HepG2 (cell line): ENCODE data around the gene MYCBPAP. TPM values are rescaled to one million over a fixed set of nuclear protein-coding genes. Genes with fewer than 3 reads are reported as not detected.

Source experiments
- GABPB1 ChIP-seq: IDR thresholded peaks from 2 replicates; pipeline ENCODE4 v1.6.1; 2016; ENCODE audit warnings: mild to moderate bottlenecking, missing genetic modification reagents, moderate library complexity, missing compliant biosample characterization
- GPN1 ChIP-seq: sonication (generic); formaldehyde crosslinking; IDR thresholded peaks from 2 replicates; pipeline ENCODE4 v1.5.1; 2020; ENCODE audit warnings: missing genetic modification reagents, borderline replicate concordance
- IRF2 ChIP-seq: IDR thresholded peaks from 2 replicates; pipeline ENCODE4 v1.6.1; 2018; ENCODE audit warnings: missing genetic modification reagents, missing compliant biosample characterization
- JUND ChIP-seq: sonication (generic); formaldehyde crosslinking; IDR thresholded peaks from 2 replicates; pipeline ENCODE4 v1.8.0; 2022; ENCODE audit warnings: mild to moderate bottlenecking, missing genetic modification reagents
- MATR3 ChIP-seq: sonication (generic); formaldehyde crosslinking; IDR thresholded peaks from 2 replicates; pipeline ENCODE4 v1.4.0; 2020; ENCODE audit warnings: missing genetic modification reagents
- NAIF1 ChIP-seq: sonication (generic); formaldehyde crosslinking; IDR thresholded peaks from 2 replicates; pipeline ENCODE4 v1.5.0; 2020; ENCODE audit warnings: mild to moderate bottlenecking, missing genetic modification reagents, borderline replicate concordance
- NFIB ChIP-seq: sonication (generic); formaldehyde crosslinking; IDR thresholded peaks from 2 replicates; pipeline ENCODE4 v1.9.0; 2021; ENCODE audit warnings: missing genetic modification reagents, mild to moderate bottlenecking, borderline replicate concordance
- PHF8 ChIP-seq: sonication (generic); formaldehyde crosslinking; IDR thresholded peaks from 2 replicates; pipeline ENCODE4 v1.5.0; 2020; ENCODE audit warnings: missing genetic modification reagents
- SMAD9 ChIP-seq: sonication (generic); formaldehyde crosslinking; IDR thresholded peaks from 2 replicates; pipeline ENCODE4 v1.5.1; 2020; ENCODE audit warnings: mild to moderate bottlenecking, missing genetic modification reagents
- SP2 ChIP-seq: sonication (generic); formaldehyde crosslinking; IDR thresholded peaks from 2 replicates; pipeline ENCODE4 v1.5.1; 2020; ENCODE audit warnings: mild to moderate bottlenecking, missing genetic modification reagents
- THYN1 ChIP-seq: sonication (generic); formaldehyde crosslinking; IDR thresholded peaks from 2 replicates; pipeline ENCODE4 v1.8.1; 2023; ENCODE audit warnings: low read depth, mild to moderate bottlenecking, moderate library complexity, missing genetic modification reagents, borderline replicate concordance
- ZFAT ChIP-seq: sonication (generic); formaldehyde crosslinking; conservative IDR thresholded peaks from 2 replicates; pipeline ENCODE4 v1.8.1; 2023; ENCODE audit warnings: missing genetic modification reagents, inconsistent platforms
- ZNF224 ChIP-seq: sonication (generic); formaldehyde crosslinking; IDR thresholded peaks from 2 replicates; pipeline ENCODE4 v1.5.0; 2020; ENCODE audit warnings: mild to moderate bottlenecking, missing genetic modification reagents
- ZNF333 ChIP-seq: sonication (generic); formaldehyde crosslinking; IDR thresholded peaks from 2 replicates; pipeline ENCODE4 v1.4.0; 2020; ENCODE audit warnings: mild to moderate bottlenecking, missing genetic modification reagents, borderline replicate concordance
- ZNF33A ChIP-seq: sonication (generic); formaldehyde crosslinking; IDR thresholded peaks from 2 replicates; pipeline ENCODE4 v1.5.1; 2020; ENCODE audit warnings: missing genetic modification reagents, mild to moderate bottlenecking, moderate library complexity, borderline replicate concordance
- ZNF367 ChIP-seq: sonication (generic); formaldehyde crosslinking; IDR thresholded peaks from 2 replicates; pipeline ENCODE4 v1.4.0; 2020; ENCODE audit warnings: missing genetic modification reagents, borderline replicate concordance
- ZNF441 ChIP-seq: sonication (generic); formaldehyde crosslinking; IDR thresholded peaks from 2 replicates; pipeline ENCODE4 v1.7.0; 2021; ENCODE audit warnings: missing genetic modification reagents, borderline replicate concordance
- ZNF572 ChIP-seq: sonication (generic); formaldehyde crosslinking; IDR thresholded peaks from 2 replicates; pipeline ENCODE4 v1.5.1; 2020; ENCODE audit warnings: mild to moderate bottlenecking, missing genetic modification reagents
- ZNF672 ChIP-seq: sonication (generic); formaldehyde crosslinking; IDR thresholded peaks from 2 replicates; pipeline ENCODE4 v1.8.1; 2022; ENCODE audit warnings: missing genetic modification reagents
- ZNF891 ChIP-seq: sonication (generic); formaldehyde crosslinking; IDR thresholded peaks from 2 replicates; pipeline ENCODE4 v1.5.0; 2020; ENCODE audit warnings: mild to moderate bottlenecking, missing genetic modification reagents
- ZSCAN31 ChIP-seq: sonication (generic); formaldehyde crosslinking; IDR thresholded peaks from 2 replicates; pipeline ENCODE4 v1.5.0; 2020; ENCODE audit warnings: low read depth, mild to moderate bottlenecking, missing genetic modification reagents
- polyA plus RNA-seq, 8 experiments: library from polyadenylated mRNA; depleted of rRNA in 3 of 8; stranded (reverse) in 7 of 8; unstranded in 1 of 8; fragments of >200 nt; fragmentation: Illumina TruSeq in 4 of 8; extraction: Trizol in 4 of 8; gene quantifications; 2 replicates each; pipeline versions ENCODE4 v1.2.1 to v1.2.3, GENCODE V29; 2011 to 2016; ENCODE audit warnings: low read depth in 4 of 8, missing spikeins in 1 of 8, mixed read lengths in 1 of 8; ENCODE audit not compliant: insufficient read depth in 1 of 8
- total RNA-seq, 5 experiments: library from RNA; depleted of rRNA; stranded (reverse); fragments of >200 nt; fragmentation: Illumina TruSeq; extraction: Trizol; gene quantifications; 2 replicates each; pipeline ENCODE4 v1.2.3, GENCODE V29; 2016; ENCODE audit warnings: low read depth in 1 of 5
- TF ChIP-seq, protein P1 (sequence below): sonication (generic); formaldehyde crosslinking; IDR thresholded peaks from 2 replicates; pipeline ENCODE4 v1.4.0; 2020; ENCODE audit warnings: missing genetic modification reagents, mild to moderate bottlenecking, borderline replicate concordance
- TF ChIP-seq, protein P2 (sequence below): sonication (generic); formaldehyde crosslinking; IDR thresholded peaks from 2 replicates; pipeline ENCODE4 v1.4.0; 2020; ENCODE audit warnings: low read depth, mild to moderate bottlenecking, missing genetic modification reagents
- TF ChIP-seq, protein P3 (sequence below): sonication (generic); formaldehyde crosslinking; IDR thresholded peaks from 2 replicates; pipeline ENCODE4 v1.5.0; 2020; ENCODE audit warnings: missing genetic modification reagents, mild to moderate bottlenecking, borderline replicate concordance
- TF ChIP-seq, protein P4 (sequence below): sonication (generic); formaldehyde crosslinking; IDR thresholded peaks from 2 replicates; pipeline ENCODE4 v1.9.0; 2021; ENCODE audit warnings: missing genetic modification reagents, mild to moderate bottlenecking, borderline replicate concordance
- TF ChIP-seq, protein P5 (sequence below): sonication (generic); formaldehyde crosslinking; IDR thresholded peaks from 2 replicates; pipeline ENCODE4 v1.5.0; 2020; ENCODE audit warnings: missing genetic modification reagents

MYCBPAP gene
- total and polyA plus RNA-seq, 2 of the 13 experiments (the other 11 are each of a cell fraction or from before 2014, with no cell fraction given) = 0.22 to 0.24 TPM

DNA sequence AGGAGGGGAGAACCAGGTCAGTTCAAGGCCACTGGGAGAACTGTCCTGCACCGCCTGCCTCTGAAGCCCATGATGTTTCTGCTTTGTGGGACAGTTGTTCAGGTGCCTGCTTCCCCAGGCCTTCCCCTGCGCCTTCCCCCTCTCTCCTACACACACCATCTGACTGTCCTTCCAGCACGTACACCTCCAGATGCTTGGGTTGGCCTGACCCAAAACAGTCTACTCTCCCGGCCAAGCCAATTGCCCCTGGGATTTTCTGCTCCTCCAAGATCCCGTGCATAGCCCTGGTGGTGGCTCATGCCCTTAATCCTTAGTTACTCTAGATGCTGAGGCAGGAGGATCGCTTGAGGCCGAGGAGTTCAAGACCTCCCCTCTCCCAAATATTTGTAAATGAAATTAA, 30.3 kb upstream of the MYCBPAP start (continued):
- TF ChIP-seq, protein P1, sequence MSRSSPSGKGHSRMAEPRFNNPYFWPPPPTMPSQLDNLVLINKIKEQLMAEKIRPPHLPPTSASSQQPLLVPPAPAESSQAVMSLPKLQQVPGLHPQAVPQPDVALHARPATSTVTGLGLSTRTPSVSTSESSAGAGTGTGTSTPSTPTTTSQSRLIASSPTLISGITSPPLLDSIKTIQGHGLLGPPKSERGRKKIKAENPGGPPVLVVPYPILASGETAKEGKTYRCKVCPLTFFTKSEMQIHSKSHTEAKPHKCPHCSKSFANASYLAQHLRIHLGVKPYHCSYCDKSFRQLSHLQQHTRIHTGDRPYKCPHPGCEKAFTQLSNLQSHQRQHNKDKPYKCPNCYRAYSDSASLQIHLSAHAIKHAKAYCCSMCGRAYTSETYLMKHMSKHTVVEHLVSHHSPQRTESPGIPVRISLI (CRISPR knock-in tag) = no peak
- no peak for TF ChIP-seq THYN1 (CRISPR knock-in tag)
- no peak for TF ChIP-seq NAIF1 (CRISPR knock-in tag)
- TF ChIP-seq, protein P2, sequence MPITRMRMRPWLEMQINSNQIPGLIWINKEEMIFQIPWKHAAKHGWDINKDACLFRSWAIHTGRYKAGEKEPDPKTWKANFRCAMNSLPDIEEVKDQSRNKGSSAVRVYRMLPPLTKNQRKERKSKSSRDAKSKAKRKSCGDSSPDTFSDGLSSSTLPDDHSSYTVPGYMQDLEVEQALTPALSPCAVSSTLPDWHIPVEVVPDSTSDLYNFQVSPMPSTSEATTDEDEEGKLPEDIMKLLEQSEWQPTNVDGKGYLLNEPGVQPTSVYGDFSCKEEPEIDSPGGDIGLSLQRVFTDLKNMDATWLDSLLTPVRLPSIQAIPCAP = no peak
- 0 out of 2 replicates have a peak, but pooled peaks have one; percentile 66 for TF ChIP-seq NFIB (CRISPR knock-in tag)
- TF ChIP-seq ZNF891 (CRISPR knock-in tag) = no peak; the same call in 1 of the 2 replicates
- TF ChIP-seq, protein P3, sequence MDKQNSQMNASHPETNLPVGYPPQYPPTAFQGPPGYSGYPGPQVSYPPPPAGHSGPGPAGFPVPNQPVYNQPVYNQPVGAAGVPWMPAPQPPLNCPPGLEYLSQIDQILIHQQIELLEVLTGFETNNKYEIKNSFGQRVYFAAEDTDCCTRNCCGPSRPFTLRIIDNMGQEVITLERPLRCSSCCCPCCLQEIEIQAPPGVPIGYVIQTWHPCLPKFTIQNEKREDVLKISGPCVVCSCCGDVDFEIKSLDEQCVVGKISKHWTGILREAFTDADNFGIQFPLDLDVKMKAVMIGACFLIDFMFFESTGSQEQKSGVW = no peak
- TF ChIP-seq, protein P4, sequence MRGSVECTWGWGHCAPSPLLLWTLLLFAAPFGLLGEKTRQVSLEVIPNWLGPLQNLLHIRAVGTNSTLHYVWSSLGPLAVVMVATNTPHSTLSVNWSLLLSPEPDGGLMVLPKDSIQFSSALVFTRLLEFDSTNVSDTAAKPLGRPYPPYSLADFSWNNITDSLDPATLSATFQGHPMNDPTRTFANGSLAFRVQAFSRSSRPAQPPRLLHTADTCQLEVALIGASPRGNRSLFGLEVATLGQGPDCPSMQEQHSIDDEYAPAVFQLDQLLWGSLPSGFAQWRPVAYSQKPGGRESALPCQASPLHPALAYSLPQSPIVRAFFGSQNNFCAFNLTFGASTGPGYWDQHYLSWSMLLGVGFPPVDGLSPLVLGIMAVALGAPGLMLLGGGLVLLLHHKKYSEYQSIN (CRISPR knock-in tag) = no peak
- no peak for TF ChIP-seq ZNF367 (CRISPR knock-in tag)
- no peak for TF ChIP-seq ZNF672 (CRISPR knock-in tag)
- TF ChIP-seq JUND (CRISPR knock-in tag) = no peak
- no peak for TF ChIP-seq ZNF224 (CRISPR knock-in tag)
- no peak for TF ChIP-seq ZNF441 (CRISPR knock-in tag)
- TF ChIP-seq ZSCAN31 (CRISPR knock-in tag) = no peak
- no peak for TF ChIP-seq SMAD9 (CRISPR knock-in tag)
- no peak for TF ChIP-seq GPN1
- TF ChIP-seq SP2 (CRISPR knock-in tag) = peak; percentile 17; the same call in 1 of the 2 replicates
- TF ChIP-seq ZFAT (CRISPR knock-in tag) = no peak
- TF ChIP-seq MATR3 (CRISPR knock-in tag) = no peak
- TF ChIP-seq GABPB1 (CRISPR knock-in tag) = no peak
- TF ChIP-seq, protein P5, sequence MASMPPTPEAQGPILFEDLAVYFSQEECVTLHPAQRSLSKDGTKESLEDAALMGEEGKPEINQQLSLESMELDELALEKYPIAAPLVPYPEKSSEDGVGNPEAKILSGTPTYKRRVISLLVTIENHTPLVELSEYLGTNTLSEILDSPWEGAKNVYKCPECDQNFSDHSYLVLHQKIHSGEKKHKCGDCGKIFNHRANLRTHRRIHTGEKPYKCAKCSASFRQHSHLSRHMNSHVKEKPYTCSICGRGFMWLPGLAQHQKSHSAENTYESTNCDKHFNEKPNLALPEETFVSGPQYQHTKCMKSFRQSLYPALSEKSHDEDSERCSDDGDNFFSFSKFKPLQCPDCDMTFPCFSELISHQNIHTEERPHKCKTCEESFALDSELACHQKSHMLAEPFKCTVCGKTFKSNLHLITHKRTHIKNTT (CRISPR knock-in tag) = no peak
- TF ChIP-seq PHF8 (CRISPR knock-in tag) = no peak
- TF ChIP-seq ZNF333 (CRISPR knock-in tag) = no peak
- no peak for TF ChIP-seq ZNF33A (CRISPR knock-in tag)
- TF ChIP-seq IRF2 (CRISPR knock-in tag) = no peak
- 0 out of 2 replicates have a peak, but pooled peaks have one; percentile 62 for TF ChIP-seq ZNF572
